IMR-90 (cell line): ENCODE data around the gene TNS3. TPM values are rescaled to one million over a fixed set of nuclear protein-coding genes. Genes with fewer than 3 reads are reported as not detected.

Experiments
- MAFK ChIP-seq: IDR thresholded peaks from 2 replicates; pipeline ENCODE4 v1.6.1; 2012; ENCODE audit warnings: low read depth, low read length, improper control_type of control experiment
- NFE2L2 ChIP-seq: fragments of 150-350 bp; IDR thresholded peaks from 2 replicates; pipeline ENCODE4 v1.6.1; 2016; ENCODE audit warnings: low read depth, mild to moderate bottlenecking, low read length
- RAD21 ChIP-seq: IDR thresholded peaks from 2 replicates; pipeline ENCODE4 v1.6.1; 2012; ENCODE audit warnings: low read length, improper control_type of control experiment
- RCOR1 ChIP-seq: IDR thresholded peaks from 2 replicates; pipeline ENCODE4 v1.6.1; 2012; ENCODE audit warnings: mild to moderate bottlenecking, low read length, improper control_type of control experiment; ENCODE audit not compliant: insufficient replicate concordance
- RFX5 ChIP-seq: IDR thresholded peaks from 2 replicates; pipeline ENCODE4 v1.8.0; 2012; ENCODE audit warnings: low read depth, mild to moderate bottlenecking, low read length, moderate library complexity
- polyA plus RNA-seq, 3 experiments: library from polyadenylated mRNA; depleted of rRNA; stranded (reverse); fragments of >200 nt; gene quantifications; 2 replicates each; pipeline ENCODE4 v1.2.3, GENCODE V29; 2012; ENCODE audit warnings: low replicate concordance in 1 of 3
- total RNA-seq: library from RNA; depleted of rRNA; stranded (reverse); fragments of >200 nt; gene quantifications from 2 replicates; pipeline ENCODE4 v1.2.3, GENCODE V29; 2012
- TF ChIP-seq, protein P1 (sequence below): conservative IDR thresholded peaks from 2 replicates; pipeline ENCODE4 v1.5.1; 2012; ENCODE audit warnings: mild to moderate bottlenecking, low read depth, low read length, improper control_type of control experiment

TNS3 gene
- total and polyA plus RNA-seq, 2 of the 4 experiments (the other 2 are of a cell fraction), result 64.3 to 79.2 TPM

DNA sequence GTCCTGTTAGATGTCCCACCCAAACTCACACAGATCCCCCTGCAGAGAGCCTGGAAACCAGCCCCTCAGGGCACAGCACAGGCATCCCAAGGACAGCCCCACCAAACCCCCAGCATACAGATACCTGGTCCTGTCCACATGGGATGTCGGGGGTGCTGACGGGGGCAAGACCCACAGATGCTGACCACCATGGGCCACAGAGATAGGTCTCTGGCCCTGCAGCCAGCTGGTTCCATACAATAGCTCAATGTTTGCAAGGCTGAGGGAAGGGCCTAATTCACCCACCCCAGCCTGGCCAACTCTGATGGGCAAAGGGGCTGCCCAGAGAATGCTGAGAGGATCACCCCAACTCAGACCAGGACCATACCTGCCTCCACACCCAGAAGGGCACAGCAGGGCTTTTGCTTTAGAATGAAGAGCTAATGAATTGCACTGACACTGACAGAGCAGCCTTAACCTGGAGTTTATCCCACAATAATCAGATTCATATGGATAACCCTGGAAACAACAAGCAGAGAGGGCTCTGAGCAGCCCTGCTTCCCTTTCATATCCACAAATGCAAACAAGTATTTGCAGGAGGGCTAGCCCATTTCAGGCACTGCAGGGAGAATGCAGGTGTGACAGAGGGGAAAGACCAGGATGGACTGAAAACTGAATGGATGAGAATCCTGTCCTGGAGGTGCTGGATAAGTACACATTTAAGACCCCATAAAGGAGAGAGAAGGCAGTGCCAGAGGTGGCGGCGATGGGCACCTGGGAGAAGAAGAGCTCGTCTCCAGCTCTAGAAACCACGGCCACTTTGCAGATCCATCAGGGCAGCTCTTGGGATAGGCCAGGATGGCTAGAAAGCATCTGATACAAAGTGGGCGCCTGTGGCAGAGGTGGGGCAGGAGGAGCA is 126.7 kb downstream of the TNS3 start (continued):
- TF ChIP-seq, protein P1, sequence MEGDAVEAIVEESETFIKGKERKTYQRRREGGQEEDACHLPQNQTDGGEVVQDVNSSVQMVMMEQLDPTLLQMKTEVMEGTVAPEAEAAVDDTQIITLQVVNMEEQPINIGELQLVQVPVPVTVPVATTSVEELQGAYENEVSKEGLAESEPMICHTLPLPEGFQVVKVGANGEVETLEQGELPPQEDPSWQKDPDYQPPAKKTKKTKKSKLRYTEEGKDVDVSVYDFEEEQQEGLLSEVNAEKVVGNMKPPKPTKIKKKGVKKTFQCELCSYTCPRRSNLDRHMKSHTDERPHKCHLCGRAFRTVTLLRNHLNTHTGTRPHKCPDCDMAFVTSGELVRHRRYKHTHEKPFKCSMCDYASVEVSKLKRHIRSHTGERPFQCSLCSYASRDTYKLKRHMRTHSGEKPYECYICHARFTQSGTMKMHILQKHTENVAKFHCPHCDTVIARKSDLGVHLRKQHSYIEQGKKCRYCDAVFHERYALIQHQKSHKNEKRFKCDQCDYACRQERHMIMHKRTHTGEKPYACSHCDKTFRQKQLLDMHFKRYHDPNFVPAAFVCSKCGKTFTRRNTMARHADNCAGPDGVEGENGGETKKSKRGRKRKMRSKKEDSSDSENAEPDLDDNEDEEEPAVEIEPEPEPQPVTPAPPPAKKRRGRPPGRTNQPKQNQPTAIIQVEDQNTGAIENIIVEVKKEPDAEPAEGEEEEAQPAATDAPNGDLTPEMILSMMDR, result no peak
- TF ChIP-seq RCOR1 (no peak), NFE2L2 (no peak), MAFK (no peak), RAD21 (no peak), RFX5 (no peak)
